ENCODE data around the gene VASP. TPM values are rescaled to one million over a fixed set of nuclear protein-coding genes. Genes with fewer than 3 reads are reported as not detected.
A peak's percentile ranks its signal among the peaks of the same experiment; 100 is the strongest.

VASP gene
- total and polyA plus RNA-seq, 9 of the 15 experiments (the other 6 are each of a cell fraction or from before 2014, with no cell fraction given), result 16.7 to 261 (median 112) TPM

DNA sequence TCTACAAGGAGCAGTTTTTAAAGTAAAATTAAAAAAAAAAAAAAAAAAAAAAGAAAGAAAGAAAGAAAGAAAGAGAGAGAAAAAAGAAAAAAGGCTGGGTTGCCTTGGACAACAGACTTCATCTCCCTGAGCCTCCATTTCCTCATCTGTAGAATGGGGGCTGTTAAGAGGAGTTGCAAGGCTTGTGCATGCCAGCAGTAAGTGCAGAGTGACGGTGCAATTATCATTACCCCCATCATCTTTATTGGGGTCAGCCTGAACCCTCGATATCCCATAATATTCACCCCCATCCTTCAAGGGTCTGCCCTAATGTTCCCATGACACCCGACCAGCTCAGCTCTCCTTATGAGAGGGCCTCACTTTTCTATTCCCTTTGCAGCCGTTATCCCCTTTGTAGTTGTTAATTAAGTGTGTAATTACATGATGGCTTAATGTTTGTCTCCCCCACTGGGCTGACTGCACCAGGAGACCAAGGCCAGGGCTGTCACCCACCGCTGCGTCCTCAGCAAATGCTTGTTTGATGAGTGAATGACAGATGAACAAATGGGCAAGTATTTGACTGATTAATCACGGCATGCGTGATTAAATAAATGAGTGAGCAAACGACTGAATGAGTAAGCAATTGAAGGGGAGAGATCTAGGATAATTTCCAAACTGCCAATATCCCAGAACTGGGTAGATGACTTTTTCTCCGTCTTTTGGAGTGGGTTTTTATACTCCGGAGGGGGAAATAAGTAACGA lies 29.4 kb upstream of the VASP start (continued):
- TF ChIP-seq, protein P1, sequence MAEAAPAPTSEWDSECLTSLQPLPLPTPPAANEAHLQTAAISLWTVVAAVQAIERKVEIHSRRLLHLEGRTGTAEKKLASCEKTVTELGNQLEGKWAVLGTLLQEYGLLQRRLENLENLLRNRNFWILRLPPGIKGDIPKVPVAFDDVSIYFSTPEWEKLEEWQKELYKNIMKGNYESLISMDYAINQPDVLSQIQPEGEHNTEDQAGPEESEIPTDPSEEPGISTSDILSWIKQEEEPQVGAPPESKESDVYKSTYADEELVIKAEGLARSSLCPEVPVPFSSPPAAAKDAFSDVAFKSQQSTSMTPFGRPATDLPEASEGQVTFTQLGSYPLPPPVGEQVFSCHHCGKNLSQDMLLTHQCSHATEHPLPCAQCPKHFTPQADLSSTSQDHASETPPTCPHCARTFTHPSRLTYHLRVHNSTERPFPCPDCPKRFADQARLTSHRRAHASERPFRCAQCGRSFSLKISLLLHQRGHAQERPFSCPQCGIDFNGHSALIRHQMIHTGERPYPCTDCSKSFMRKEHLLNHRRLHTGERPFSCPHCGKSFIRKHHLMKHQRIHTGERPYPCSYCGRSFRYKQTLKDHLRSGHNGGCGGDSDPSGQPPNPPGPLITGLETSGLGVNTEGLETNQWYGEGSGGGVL (CRISPR knock-in tag; IDR thresholded peaks at IDR 0.05), result no peak
- TF ChIP-seq MCM5 (IDR thresholded peaks at IDR 0.05; ENCODE audit: low read depth), result no peak
- TF ChIP-seq, protein P2, sequence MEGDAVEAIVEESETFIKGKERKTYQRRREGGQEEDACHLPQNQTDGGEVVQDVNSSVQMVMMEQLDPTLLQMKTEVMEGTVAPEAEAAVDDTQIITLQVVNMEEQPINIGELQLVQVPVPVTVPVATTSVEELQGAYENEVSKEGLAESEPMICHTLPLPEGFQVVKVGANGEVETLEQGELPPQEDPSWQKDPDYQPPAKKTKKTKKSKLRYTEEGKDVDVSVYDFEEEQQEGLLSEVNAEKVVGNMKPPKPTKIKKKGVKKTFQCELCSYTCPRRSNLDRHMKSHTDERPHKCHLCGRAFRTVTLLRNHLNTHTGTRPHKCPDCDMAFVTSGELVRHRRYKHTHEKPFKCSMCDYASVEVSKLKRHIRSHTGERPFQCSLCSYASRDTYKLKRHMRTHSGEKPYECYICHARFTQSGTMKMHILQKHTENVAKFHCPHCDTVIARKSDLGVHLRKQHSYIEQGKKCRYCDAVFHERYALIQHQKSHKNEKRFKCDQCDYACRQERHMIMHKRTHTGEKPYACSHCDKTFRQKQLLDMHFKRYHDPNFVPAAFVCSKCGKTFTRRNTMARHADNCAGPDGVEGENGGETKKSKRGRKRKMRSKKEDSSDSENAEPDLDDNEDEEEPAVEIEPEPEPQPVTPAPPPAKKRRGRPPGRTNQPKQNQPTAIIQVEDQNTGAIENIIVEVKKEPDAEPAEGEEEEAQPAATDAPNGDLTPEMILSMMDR (IDR thresholded peaks at IDR 0.05 in 2 of 3, conservative IDR thresholded peaks at IDR 0.05 in 1 of 3; ENCODE audit: insufficient read depth in 2 of 3, low read depth in 1 of 3, low read length in 3 of 3), result no peak
- TF ChIP-seq ZC3H8 (IDR thresholded peaks at IDR 0.05), result 0 out of 2 replicates have a peak, but pooled peaks have one; percentile 22
- no peak for TF ChIP-seq ZNF174 (CRISPR knock-in tag; IDR thresholded peaks at IDR 0.05)
- TF ChIP-seq L3MBTL2 (IDR thresholded peaks at IDR 0.05), result no peak
- TF ChIP-seq RB1 (IDR thresholded peaks at IDR 0.05; ENCODE audit: low read depth), result no peak
- TF ChIP-seq, protein P3, sequence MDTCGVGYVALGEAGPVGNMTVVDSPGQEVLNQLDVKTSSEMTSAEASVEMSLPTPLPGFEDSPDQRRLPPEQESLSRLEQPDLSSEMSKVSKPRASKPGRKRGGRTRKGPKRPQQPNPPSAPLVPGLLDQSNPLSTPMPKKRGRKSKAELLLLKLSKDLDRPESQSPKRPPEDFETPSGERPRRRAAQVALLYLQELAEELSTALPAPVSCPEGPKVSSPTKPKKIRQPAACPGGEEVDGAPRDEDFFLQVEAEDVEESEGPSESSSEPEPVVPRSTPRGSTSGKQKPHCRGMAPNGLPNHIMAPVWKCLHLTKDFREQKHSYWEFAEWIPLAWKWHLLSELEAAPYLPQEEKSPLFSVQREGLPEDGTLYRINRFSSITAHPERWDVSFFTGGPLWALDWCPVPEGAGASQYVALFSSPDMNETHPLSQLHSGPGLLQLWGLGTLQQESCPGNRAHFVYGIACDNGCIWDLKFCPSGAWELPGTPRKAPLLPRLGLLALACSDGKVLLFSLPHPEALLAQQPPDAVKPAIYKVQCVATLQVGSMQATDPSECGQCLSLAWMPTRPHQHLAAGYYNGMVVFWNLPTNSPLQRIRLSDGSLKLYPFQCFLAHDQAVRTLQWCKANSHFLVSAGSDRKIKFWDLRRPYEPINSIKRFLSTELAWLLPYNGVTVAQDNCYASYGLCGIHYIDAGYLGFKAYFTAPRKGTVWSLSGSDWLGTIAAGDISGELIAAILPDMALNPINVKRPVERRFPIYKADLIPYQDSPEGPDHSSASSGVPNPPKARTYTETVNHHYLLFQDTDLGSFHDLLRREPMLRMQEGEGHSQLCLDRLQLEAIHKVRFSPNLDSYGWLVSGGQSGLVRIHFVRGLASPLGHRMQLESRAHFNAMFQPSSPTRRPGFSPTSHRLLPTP (IDR thresholded peaks at IDR 0.05; ENCODE audit: borderline replicate concordance, extremely low read depth, insufficient read length), result no peak
- TF ChIP-seq NFYB (IDR thresholded peaks at IDR 0.05; ENCODE audit: extremely low read depth, insufficient read length), result no peak
- no peak for TF ChIP-seq ZNF41 (CRISPR knock-in tag; conservative IDR thresholded peaks at IDR 0.05)
- TF ChIP-seq SRSF3 (IDR thresholded peaks at IDR 0.05; ENCODE audit: insufficient read depth, low read length), result no peak
- no peak for TF ChIP-seq ZNF644 (tag; IDR thresholded peaks at IDR 0.05; ENCODE audit: low read depth)
- TF ChIP-seq ZNF146 (CRISPR knock-in tag; IDR thresholded peaks at IDR 0.05; ENCODE audit: unreplicated experiment), result no peak
- TF ChIP-seq, protein P4, sequence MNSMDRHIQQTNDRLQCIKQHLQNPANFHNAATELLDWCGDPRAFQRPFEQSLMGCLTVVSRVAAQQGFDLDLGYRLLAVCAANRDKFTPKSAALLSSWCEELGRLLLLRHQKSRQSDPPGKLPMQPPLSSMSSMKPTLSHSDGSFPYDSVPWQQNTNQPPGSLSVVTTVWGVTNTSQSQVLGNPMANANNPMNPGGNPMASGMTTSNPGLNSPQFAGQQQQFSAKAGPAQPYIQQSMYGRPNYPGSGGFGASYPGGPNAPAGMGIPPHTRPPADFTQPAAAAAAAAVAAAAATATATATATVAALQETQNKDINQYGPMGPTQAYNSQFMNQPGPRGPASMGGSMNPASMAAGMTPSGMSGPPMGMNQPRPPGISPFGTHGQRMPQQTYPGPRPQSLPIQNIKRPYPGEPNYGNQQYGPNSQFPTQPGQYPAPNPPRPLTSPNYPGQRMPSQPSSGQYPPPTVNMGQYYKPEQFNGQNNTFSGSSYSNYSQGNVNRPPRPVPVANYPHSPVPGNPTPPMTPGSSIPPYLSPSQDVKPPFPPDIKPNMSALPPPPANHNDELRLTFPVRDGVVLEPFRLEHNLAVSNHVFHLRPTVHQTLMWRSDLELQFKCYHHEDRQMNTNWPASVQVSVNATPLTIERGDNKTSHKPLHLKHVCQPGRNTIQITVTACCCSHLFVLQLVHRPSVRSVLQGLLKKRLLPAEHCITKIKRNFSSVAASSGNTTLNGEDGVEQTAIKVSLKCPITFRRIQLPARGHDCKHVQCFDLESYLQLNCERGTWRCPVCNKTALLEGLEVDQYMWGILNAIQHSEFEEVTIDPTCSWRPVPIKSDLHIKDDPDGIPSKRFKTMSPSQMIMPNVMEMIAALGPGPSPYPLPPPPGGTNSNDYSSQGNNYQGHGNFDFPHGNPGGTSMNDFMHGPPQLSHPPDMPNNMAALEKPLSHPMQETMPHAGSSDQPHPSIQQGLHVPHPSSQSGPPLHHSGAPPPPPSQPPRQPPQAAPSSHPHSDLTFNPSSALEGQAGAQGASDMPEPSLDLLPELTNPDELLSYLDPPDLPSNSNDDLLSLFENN (IDR thresholded peaks at IDR 0.05; ENCODE audit: low read depth in 2 of 2, low read length in 2 of 2), result no peak
- 0 out of 2 replicates have a peak, but pooled peaks have one; percentile 26 for TF ChIP-seq ARID1B (IDR thresholded peaks at IDR 0.05)
- no peak for TF ChIP-seq NFXL1 (CRISPR knock-in tag; IDR thresholded peaks at IDR 0.05)
- TF ChIP-seq ZNF324 (CRISPR knock-in tag; IDR thresholded peaks at IDR 0.05), result no peak

Measured in K562 (cell line).